Mononuclear cell (primary cell): ENCODE data around the gene GRM4. TPM values are rescaled to one million over a fixed set of nuclear protein-coding genes. Genes with fewer than 3 reads are reported as not detected.

ENCODE experiments used
- H3K27me3 ChIP-seq: 2 replicates; pipeline ENCODE4 v1.6.0; 2011; ENCODE audit warnings: low read length, control low read depth; ENCODE audit not compliant: insufficient read depth
- H3K4me1 ChIP-seq: 2 replicates; pipeline ENCODE4 v1.5.1; 2011; ENCODE audit warnings: mild to moderate bottlenecking, low read length, control low read depth; ENCODE audit not compliant: insufficient read depth
- H3K4me3 ChIP-seq: 2 replicates; pipeline ENCODE4 v1.5.1; 2011; ENCODE audit warnings: mild to moderate bottlenecking, low read length, moderate library complexity
- H3K9me3 ChIP-seq: 2 replicates; pipeline ENCODE4 v1.5.1; 2011; ENCODE audit warnings: low read depth, mild to moderate bottlenecking, control low read depth, low read length
- total RNA-seq: library from RNA; depleted of rRNA; stranded (reverse); fragments of >200 nt; gene quantifications from one replicate; pipeline ENCODE4 v1.2.3, GENCODE V29; 2012

The GRM4 gene
- total RNA-seq, 1 donor = under 0.01 TPM

DNA sequence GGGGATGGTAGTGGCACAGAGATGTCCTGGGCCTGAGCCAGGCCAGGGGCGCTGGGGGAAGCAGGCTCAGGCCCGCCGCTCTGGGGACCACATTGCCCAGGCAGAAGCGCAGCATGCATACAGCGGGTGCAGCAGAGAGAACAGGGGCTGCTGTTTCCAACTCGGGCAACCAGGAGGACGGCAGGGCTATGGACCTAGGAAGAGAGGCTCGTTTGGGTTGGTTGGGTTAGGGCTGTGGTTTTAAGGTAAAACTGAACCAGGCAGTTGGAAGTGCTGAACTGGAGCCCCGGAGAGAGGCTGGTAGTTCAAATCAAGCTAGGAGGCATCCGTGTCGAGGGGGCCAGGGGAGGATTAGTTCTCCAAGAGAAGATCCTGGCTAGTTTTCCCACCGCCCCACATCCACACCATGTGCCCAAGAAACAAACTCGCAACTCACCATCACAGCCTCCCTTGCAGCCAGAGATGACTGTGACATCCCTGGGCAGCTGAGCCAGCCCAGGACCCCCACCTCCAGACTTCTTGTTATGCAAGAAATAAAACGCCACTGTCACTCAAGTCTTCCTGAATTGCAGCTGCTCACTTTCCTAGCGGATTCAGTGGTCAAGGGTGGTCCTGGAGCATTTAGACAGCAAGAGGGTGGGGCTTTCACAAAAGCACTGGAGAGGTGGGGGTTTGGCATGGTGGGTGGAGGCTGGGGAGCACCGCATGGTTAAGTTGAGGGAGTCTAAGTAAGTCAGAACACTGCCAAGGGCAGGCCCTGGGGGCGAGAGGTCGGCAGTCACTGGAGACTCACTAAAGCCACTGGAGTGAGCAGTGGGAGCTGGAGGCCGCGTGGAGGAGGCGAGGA is 161.2 kb downstream of the GRM4 start:
- Histone ChIP-seq H3K4me3 (no peak overlapping the region), H3K27me3 (no peaks in the 10 kb centered on the region), H3K4me1 (no peaks in the 10 kb centered on the region), H3K9me3 (no peaks in the 10 kb centered on the region)

DNA sequence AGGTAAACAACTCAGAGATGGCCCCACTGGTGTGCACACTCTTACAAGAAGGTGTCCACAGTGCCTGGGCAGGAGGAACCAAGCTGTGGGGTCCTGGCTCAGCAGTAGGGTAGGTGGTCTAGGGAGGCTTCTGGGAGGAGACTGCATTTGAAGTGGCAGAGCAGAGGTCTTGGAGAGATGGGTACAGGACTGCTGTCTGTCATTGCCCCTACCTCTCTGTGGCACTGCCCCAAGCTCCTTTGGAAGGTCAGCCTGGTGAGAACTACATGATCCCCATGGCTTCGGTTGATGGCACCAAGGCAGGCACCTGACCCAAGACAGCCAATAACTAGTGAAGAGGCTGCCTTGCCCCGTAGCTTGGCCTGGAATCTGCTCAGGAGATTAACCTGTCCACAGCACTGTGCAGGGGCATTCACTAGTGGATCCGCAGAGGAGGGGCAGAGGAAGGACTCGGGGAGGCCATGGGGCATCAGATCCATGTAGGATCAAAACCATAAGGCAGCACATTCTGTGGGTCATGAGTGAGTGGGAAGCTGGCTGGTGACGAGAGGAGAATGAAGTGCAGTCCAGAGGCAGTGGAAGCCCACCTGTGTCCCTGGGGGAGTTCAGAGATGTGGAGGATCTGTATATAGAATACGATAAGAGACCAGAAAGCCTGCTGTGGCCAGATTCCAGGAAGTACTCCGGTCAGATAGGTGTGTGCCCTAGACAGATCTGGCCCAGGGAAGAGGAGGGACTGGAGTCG is 162.0 kb downstream of the GRM4 start:
- H3K9me3 ChIP-seq = no peaks in the 10 kb centered on the region
- no peaks in the 10 kb centered on the region for H3K27me3 ChIP-seq
- no peak overlapping the region for H3K4me3 ChIP-seq
- H3K4me1 ChIP-seq = no peaks in the 10 kb centered on the region

DNA sequence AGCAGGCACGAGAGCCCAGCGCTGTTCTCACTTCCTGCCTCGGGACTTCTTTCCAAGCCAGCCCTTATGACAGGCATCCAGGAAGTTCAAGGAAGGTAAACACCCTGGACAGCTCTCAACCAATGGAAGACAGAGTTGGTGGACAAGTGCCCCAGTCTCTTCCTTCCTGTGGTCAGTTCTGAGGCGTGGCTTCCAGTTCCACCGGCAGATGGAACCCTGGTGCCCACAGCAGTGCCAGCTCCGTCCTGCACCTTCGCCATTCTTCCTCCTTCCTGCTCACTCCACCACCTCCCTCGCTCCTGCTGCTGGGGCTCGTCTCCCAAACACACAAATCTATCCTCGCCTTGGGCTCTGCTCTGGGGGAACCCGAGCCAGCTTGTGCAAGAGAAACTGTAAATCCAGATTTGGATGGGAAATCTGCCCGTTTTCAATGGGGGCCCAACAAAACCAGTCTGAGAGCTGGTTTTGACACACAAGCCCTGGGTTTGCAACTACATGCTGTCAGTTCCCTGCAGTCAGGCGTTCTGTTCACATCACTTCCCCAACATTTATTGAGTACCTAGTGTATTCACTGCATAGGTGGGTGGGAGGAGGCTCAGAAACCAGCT is 162.7 kb downstream of the GRM4 start:
- Histone ChIP-seq H3K4me1 (no peaks in the 10 kb centered on the region), H3K9me3 (no peaks in the 10 kb centered on the region), H3K4me3 (no peak overlapping the region), H3K27me3 (no peaks in the 10 kb centered on the region)

DNA sequence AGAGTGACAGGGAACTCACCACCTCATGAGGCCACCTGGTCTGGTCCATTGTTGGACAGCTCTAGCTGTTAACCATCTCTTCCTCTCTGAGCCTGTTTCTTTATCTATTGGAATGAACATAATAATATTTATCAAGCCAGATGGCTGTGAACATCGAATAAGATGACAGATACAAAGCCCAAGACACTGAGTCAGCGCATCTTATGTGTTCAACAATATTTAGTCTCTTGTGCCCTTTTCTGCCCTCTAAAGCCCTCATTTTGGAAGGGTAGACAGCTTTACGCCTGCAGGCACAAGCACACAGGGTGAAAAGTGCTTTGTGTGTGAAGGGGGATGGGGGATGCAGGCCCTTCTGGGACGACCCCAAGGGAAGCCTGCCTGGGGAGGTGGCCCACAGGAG is 164.0 kb downstream of the GRM4 start:
- H3K27me3 ChIP-seq = no peaks in the 10 kb centered on the region
- no peaks in the 10 kb centered on the region for H3K9me3 ChIP-seq
- no peak overlapping the region for H3K4me3 ChIP-seq
- H3K4me1 ChIP-seq = no peaks in the 10 kb centered on the region

DNA sequence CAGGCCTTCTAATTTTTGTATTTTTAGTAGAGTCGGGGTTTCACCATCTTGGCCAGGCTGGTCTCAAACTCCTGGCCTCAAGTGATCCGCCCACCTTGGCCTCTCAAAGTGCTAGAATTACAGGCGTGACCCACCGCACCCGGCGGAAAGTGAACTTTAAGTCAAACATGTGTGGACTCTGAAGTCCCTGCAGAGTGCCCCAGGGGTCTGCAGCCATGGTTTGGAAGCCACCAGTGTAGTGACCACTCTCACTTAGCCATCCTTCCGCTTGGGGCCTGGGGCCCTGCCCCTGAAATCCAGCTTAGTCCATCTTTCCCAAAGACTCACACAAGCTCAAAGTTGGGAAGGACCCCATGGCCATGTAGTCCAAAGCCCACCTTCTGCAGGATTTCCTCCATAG is 164.5 kb downstream of the GRM4 start:
- no peak overlapping the region for H3K4me3 ChIP-seq
- no peaks in the 10 kb centered on the region for H3K4me1 ChIP-seq
- H3K9me3 ChIP-seq = no peaks in the 10 kb centered on the region
- no peaks in the 10 kb centered on the region for H3K27me3 ChIP-seq

DNA sequence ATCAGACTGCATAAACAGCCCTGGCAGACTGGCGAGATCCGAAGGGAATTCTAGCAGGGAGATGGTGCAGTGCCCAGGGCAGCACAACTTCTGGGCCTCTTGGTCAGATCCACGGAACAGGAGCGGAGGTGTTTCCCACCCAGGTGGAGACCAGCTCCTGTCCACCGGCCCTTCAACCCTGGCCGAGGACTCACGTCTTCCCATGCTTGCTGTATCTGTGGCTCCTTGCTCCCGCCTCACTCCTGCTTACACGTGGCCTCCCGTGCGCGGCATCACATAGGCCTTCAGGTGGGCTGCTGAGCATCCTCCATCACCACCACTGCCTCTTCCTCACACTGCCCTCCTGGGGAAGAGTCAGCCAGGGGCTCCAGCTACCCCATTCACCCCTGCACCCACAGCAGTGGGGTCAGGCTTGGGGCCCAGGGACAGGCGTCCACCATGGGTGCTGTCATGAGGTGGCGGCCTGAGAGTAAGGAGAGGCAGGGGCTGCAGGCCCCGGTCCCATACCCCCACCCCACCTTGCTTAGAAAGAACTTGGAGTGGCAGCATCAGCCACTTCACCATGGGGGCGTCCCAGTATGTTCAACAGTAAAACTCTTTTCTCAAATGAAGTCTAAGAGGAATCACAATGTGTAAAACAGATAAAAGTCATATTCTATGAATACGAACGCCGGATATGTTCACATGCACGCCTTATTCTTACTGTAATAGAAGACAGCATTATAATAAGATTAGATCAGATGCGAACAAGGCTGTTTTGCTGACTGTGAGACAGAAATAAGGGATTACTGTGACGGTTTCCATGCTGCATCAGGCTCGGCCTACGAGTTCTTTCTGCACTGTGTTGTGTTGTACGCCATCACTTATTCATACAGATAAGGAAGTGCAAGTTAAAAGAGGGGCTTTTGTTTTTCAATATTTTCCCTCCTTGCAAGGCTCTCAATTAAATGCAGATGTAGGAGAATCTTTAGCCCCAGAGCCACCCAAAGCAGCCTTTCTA is 165.4 kb downstream of the GRM4 start:
- H3K27me3 ChIP-seq = no peaks in the 10 kb centered on the region
- no peaks in the 10 kb centered on the region for H3K4me1 ChIP-seq
- no peaks in the 10 kb centered on the region for H3K9me3 ChIP-seq
- H3K4me3 ChIP-seq = no peak overlapping the region

DNA sequence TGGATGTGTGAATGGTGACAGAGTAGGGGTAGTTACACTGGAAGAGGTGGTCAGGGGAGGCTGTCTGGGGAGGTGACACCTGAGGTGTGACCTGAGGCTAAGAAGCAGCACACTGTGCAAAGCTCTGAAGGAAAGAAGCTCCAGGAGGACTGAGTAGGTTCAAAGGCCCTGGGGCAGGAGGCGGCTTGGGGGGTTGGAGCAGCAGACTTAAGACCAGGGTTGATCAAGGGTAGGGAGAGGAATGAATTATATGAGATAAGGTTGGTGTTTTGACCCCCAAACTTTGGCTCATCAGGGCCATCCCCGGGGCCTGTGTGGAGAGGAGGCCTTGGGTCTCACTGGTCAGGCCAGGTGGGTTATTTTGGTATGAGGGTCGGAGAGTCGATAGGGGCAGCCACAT is 166.1 kb downstream of the GRM4 start:
- Histone ChIP-seq H3K27me3 (peaks cover under 1% of the 10 kb centered on the region), H3K4me3 (no peak overlapping the region), H3K9me3 (no peaks in the 10 kb centered on the region), H3K4me1 (no peaks in the 10 kb centered on the region)

DNA sequence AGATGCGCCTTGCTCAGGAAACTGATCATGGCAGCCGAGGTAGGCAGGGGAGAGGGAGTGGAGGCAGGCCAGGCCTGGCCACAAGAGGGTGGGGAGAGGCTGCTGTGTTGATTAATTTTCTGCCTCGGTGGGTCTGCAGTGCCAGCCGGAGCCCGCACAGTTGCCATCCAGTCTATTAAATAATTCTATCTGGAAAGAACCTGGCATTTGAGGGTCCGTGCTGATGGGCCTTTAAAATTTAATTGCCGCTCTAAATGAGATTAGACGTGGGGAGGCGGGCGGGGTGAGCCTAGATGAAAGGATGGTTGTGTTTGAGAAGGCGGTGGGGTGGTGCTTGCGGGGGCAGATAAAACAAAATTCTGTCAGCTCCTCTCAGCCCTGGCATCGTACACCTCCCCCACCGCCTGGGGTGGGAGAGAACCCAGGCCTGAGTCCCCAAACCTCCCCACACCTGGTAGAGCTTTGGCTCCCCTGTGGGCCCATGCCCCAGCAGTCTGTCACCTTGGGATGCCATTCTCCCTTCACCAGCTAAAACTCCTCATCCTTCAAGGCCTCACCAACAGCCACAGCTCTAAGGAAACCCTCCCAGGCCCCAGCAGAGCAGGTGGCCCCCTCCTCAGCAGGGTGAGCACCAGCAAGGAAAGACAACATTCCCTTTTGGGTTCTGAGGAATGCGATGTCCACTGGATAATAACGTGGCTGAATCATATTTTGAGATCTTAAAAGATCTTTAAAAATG is 167.3 kb downstream of the GRM4 start:
- no peaks in the 10 kb centered on the region for H3K4me1 ChIP-seq
- no peaks in the 10 kb centered on the region for H3K9me3 ChIP-seq
- peaks cover 11% of the 10 kb centered on the region for H3K27me3 ChIP-seq
- H3K4me3 ChIP-seq = no peak overlapping the region

DNA sequence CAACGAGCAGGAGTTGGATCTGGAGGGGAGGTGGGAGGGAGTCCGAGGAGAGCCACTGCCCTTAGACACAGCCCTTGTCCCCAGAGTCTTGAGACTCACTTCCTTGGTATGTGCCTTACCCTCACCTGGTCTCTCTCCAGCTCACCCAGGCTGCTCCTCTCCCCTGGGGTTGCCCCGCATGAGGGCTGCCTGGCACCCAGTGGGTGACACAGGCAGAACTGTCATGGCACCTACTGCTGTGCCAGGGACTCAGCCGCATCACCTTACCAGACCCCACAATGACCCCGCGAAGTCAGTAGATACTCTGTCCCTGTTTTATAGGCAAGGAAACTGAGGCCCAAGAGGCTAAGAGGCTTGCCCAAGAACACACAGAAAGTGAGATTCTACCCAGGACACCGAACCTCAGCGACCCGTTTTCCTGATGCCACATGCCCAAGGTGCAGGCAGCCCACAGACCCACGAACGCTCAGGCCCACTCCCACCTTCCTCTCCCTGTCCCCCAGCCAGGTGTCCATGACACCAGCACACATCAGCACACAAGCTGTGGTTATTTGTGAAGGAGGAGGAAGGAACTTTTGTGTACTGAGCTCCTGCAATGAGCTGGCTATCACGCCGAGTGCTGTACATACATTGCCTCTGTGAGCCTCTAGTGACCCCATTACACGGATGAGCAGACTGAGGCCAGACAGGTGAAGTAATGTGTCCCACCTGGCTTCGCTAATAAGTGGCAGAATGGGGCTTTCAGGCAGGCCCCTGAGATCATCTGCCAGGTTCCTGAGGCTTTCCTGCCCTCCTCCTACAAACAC is 168.1 kb downstream of the GRM4 start:
- H3K4me1 ChIP-seq = no peaks in the 10 kb centered on the region
- no peak overlapping the region for H3K4me3 ChIP-seq
- H3K9me3 ChIP-seq = no peaks in the 10 kb centered on the region
- peaks cover 16% of the 10 kb centered on the region for H3K27me3 ChIP-seq

DNA sequence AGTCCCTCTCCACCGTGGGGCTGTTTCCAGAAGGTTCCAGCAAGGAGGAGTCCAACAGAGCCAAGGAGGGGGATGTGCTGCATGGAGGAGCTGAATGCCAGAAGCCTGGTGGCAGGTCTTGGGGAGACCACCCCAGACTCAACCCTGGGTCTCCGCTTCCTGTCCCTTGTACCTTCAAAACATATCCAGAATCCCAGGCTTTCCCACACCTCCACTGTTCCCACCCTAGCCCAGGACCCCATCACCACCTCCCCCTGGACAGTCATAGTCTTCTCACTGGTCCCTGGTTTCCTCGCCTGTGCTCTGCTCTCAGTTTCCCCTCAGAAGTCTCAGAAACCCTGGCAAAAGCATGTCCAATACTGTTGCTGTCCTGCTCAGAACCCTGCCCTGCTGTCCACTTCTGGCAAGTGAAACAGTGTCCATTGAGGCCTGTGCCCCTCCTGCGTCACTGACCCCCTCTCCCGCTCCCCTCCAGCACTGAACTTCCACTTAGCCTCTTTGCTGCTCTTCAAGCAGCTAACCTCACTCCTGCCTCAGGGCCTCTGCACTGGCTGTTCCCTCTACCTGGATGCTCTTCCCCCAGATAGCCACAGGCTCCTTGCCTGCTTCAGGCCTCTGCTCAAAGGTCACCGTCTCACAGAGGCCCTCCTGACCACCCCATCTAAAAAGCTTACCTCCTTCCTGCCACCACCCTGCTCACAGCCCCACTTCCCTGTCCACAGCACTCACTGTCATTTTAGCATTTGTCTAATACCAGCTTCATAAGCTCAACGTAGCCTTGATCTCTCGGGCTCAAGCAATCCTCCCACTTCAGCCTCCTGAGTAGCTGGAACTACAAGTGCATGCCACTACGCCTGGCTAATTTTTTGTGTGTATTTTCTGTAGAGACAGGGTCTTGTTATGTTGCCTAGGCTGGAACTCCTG is 169.2 kb downstream of the GRM4 start:
- peaks cover 26% of the 10 kb centered on the region for H3K27me3 ChIP-seq
- no peaks in the 10 kb centered on the region for H3K9me3 ChIP-seq
- no peaks in the 10 kb centered on the region for H3K4me1 ChIP-seq
- H3K4me3 ChIP-seq = no peak overlapping the region

DNA sequence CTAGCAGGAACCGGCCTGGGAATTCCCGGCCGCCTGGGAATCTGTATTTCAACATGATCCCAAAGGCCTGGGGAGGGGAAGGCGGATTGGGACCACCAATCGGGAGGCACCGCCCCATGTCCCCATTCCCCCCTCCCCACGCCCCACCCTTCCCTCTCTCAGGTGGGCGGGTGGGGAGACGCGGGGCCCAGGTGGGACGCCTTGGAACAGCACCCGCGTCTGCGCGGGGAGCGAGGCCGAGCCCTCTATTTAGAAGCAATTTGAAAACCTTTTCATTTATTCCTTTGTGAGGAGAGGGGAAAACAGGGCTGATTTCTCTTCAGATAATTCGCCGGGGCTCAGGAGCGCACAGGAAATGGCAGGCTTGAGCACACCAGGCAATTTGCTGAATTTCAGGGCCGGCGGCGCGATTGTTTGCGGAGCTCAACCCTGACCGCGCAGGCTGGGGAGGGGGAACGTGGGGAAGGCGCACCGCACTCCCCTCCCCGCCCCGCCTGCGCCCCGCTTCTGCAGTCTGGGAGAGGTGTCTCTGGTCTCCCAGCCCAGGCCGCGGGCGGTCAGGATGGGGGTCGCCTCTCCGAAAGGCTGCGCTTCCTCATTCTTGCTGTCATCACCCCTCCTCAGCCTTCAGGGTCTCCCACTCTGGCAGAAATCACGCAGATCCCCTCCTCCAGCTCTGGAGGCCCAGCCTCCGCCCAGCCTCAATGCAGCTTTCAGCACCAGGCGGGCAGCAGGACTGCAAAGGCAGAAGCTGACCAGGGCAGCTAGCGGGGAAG is 170.0 kb downstream of the GRM4 start:
- H3K27me3 ChIP-seq = peaks cover 29% of the 10 kb centered on the region
- H3K9me3 ChIP-seq = no peaks in the 10 kb centered on the region
- no peak overlapping the region for H3K4me3 ChIP-seq
- H3K4me1 ChIP-seq = no peaks in the 10 kb centered on the region

DNA sequence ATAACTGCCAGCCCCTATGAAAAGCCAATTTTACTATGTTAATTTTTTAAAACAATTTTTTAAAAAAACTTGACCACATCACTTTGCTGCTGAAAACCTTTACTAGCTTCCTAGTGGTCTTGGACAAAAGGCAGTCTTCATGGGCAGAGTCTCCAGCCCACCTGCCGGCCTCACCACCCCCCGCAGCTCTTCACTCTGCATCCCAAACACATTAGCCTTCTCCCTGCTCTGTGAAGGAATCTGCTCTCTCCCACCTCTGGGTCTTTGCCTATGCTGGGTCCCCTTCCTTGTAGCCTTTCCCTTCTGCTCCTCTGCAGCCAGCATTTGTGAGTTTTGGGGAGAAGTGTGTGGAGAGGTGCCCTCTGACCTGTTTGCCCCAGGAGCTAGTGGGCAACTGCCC is 171.4 kb downstream of the GRM4 start:
- H3K27me3 ChIP-seq = peaks cover 31% of the 10 kb centered on the region
- H3K9me3 ChIP-seq = no peaks in the 10 kb centered on the region
- H3K4me1 ChIP-seq = no peaks in the 10 kb centered on the region
- no peak overlapping the region for H3K4me3 ChIP-seq
